ENCODE measurements around the gene P2RX7. TPM values are rescaled to one million over a fixed set of nuclear protein-coding genes. Genes with fewer than 3 reads are reported as not detected.
"Not testable (repeated sequence)": the region's sequence is repeated elsewhere in the genome, so short reads cannot be mapped to it uniquely, and the experiment has no call there.

The P2RX7 gene
- total RNA-seq, 1 donor from 2014 or later: 1.9 TPM

DNA sequence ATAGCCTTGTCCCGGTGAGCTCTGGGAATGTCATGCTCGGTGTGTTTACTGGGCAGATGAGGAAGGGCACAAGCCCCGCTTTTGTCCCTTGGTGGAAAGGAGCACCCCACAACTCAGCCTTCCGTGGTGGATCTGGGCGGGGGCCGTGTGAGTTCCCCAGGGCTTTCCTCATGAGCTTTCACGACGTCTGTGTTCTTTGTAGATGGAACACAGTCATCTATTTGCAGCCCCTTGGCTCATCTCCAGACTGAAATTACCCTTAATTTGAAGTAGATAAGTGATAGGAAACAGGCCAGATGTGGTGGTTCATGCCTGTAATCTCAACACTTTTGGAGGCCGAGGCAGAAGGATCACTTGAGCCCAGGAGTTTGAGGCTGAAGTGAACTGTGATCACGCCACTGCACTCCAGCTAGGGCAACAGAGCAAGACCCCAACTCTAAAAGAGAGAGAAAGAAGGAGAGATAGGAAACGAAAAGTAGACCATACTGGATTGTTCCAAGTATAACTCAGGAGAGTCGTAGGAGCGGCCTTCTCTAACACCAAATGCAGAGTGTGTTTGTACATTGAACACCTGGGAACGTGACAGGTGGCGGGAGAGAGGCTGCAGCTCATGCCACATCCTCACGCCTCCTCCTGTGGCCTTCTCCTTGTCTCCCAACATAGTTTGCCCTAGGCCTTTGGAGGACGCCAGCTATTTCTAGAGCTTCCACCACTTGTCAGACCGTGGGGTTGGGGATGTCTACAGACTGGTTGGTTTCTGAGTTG is 86.1 kb downstream of the P2RX7 start:
- ATAC-seq: no peak
- intact Hi-C loops (cut with micrococcal nuclease): no loop called here

DNA sequence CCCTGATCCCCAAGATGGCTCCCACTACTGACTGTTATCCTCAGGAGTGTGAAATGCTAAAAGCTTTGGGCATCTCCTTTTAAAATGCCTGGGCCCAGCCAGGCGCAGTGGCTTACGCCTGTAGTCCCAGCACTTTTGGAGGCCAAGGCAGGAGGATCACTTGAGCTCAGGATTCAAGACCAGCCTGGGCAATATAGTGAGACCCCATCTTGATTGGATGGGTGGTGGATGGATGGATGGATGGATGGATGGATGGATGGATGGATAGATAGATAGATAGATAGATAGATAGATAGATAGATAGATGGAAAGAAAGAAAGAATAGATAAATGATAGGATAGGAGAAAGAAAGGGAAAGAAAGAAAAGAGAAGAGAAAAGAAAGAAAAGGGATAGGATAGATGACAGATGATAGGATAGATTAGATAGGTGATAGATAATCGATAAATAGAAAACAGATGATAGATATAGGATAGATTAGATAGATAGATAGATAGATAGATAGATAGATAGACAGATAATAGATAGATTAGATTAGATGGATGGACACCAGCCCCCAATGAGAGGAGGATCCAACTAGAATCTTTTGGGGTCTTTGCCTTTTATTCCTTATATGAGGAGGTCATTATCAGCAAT is 86.8 kb downstream of the P2RX7 start:
- ATAC-seq: no peak
- intact Hi-C loops (cut with micrococcal nuclease): no loop called here
- no peak for DNase-seq

More for the DNA sequence above, 86.1 kb downstream of the P2RX7 start:
- no peak for DNase-seq

DNA sequence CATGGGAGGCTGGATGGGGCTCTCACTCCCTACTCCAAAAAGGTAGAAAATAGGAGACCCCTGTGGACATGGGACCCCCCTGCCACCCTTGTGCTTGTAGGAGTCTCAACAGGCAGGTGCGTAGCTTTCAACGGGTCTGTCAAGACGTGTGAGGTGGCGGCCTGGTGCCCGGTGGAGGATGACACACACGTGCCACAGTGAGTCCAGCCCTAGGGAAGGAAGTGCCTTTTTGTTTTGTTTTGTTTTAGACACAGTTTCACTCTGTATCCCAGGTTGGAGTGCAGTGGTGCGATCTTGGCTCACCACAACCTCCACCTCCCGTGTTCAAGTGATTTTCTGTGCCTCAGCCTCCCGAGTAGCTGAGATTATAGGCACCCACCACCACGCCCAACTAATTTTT is 90.2 kb downstream of the P2RX7 start:
- no peak for ATAC-seq
- intact Hi-C loops (cut with micrococcal nuclease): no loop called here
- no peak for DNase-seq

DNA sequence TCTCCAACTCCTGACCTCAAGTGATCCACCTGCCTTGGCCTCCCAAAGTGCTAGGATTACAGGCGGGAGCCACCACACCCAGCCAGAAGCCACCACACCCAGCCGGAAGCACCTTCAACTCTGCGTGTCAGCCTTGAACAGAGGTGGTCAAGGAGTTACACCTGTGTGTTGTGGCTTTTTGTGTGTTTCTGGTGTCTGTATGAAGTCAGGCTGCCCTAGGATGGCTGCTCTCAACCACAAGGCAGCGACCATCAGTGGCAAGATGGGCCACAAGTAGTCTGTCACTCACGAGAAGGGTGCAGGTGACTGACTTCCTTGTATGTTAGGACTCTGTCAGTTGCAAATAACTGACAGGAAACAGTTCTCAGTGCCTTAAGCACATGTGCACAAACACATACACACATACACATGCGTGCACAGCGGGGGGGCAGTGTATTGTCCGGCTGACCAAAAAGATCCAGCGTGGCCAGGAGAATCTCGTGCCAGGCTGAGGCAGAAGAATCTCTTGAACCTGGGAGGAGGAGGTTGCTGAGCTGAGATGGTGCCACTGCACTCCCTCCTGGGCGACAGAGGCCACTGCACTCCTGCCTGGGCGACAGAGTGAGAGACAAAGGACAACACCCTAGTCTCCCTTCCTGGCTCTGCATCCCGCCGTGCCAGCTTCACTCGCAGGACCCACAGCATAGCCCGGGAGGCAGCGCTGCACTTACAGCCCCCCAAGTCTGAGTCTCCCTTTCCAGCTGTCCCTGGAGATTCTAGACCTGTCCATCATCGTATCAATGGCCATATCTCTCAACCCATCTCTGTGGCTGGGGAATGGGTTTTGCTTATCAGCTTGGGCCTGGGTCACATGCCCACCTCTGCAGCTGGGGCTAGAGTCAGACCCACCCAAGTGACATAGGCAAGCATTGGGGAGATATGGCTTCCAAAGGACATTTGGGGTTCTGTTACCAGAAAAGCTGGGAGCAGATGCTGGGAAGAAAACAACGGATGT is 90.9 kb downstream of the P2RX7 start:
- DNase-seq (no peak), ATAC-seq (no peak)
- intact Hi-C loops (cut with micrococcal nuclease): no loop called here

DNA sequence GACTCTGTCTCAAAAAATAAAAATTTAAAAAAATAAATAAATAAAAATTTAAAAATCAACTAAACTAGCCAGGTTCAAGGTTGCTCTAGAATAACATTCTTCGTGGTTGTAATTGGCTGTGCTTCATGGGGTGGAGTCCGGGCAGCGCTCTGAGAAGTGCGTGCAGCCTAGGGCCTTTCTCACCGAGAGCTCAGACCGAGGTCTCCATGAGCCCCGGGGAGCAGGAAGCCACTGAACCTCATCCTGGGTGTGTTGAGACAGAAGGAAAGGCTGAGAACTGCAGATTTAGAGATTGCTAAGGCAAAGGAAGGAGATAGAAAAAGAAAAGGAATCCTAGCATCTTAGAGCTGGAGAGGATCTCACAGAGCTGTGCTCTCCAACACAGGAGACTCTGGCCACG is 91.9 kb downstream of the P2RX7 start:
- DNase-seq (no peak), ATAC-seq (no peak)
- intact Hi-C loops (cut with micrococcal nuclease): no loop called here

DNA sequence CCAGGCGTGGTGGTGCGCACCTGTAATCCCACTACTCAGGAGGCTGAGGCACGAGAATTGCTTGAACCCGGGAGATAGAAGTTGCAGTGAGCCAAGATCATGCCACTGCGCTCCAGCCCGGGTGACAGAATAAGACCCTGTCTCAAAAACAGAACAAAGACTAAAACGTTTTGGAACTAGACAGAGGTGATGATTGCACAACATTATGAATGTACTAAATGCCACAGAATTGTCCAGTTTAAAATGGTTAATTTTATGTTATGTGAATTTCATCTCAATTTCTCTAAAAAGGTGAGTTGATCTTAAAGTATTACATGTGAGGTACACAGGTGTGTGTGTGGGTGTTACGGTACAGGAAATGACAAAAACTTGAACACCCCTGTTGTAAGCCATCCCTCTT is 93.7 kb downstream of the P2RX7 start:
- intact Hi-C loops (cut with micrococcal nuclease): no loop called here
- ATAC-seq (no peak), DNase-seq (no peak)

DNA sequence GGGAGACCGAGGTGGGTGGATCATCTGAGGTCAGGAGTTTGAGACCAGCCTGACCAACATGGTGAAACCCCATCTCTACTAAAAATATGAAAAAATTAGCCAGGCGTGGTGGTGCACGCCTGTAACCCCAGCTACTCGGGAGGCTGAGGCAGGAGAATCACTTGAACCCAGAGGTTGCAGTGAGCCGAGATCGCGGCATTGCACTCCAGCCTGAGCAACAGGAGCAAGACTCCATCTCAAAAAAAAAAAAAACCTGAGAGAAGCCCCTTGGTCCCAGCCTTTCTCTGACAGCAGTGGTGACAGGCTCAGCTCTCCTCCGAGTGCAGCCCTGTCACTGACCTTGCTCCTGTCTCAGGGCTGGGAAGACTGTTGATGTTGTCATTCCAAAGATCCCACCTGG is 94.2 kb downstream of the P2RX7 start:
- DNase-seq; ATAC-seq; intact Hi-C loops (cut with micrococcal nuclease): not testable (repeated sequence)

DNA sequence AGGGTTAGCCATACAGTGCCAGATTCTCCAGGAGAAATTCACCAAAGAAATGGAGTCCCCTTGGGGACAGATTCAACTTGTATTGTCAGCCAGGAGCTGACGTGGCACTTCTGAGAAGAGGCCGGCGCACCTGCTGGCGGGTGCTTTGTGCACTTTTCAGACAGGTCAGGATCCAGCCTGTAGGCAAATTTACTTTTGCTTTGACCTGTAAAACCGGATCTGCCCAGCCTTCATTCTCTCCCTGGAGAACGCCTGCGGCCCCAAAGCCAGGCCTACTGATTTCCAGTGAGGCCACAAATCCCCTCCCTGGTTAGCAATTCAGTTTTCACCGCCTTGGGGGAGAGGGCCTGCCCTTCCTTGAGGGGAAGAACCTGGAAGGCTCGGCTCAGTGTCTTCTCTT is 94.6 kb downstream of the P2RX7 start:
- ATAC-seq (no peak), DNase-seq (no peak)
- intact Hi-C loops (cut with micrococcal nuclease): no loop called here

DNA sequence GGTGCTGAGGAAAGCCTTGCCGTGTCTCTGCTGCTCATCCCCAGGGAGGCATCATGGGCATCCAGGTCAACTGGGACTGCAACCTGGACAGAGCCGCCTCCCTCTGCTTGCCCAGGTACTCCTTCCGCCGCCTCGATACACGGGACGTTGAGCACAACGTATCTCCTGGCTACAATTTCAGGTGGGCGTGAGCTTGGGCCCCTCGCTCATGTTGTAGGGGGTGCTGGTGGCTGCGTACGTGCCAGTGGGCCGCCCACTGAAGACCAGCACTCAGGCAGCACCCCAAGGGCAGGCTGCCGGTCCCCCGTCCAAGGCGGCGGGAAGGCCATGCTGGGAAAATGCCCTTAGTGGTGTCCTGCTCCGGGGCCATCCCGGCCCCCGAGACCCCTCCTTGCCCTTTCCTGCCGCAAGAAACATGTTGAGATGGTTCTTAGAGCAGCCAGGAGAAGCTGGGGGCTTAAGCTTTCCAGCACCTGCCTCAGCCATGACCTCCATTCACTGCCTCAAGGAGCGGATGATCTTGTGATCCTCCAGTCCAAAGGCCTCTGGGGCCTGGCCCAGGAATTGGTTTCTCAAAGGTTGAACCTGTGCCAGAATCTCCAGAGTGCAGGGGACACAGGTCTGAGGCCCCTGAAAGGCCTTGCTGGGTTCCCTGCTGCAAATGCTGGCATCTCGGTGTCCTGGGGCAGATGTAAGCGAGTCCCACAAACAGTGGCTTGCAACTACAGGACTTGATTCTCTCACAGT is 96.4 kb downstream of the P2RX7 start:
- no peak for ATAC-seq
- intact Hi-C loops (cut with micrococcal nuclease): no loop called here
- no peak for DNase-seq

DNA sequence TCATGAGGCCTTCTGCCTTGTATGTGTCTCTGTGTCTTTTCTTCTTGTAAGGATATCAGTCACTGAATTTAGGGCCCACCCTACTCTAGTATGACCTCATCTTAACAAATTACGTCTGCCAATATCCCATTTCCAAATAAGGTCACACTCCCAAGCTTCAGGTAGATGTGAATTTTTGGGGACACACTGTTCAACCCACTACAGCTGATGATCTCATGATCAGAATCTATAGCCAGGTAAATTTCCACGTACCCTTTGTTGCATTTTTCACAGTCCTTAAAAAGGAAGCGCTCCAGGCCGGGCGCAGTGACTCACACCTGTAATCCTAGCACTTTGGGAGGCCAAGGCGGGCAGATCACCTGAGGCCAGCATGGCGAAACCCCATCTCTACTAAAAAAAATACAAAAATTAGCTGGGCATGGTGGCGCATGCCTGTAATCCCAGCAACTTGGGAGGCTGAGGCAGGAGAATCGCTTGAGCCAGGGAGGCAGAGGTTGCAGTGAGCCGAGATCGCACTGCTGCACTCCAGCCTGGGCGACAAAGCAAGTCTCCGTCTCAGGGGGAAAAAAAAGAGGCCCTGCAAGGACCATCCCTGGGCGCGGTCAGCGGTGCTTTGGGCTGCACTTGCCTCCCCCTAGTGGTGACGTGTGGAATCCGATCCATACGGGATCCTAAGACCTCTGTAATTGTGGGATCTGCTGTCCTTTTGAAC is 97.3 kb downstream of the P2RX7 start:
- intact Hi-C loops (cut with micrococcal nuclease): not testable (repeated sequence)
- DNase-seq (peak; percentile 81), ATAC-seq (peak; percentile 85)

DNA sequence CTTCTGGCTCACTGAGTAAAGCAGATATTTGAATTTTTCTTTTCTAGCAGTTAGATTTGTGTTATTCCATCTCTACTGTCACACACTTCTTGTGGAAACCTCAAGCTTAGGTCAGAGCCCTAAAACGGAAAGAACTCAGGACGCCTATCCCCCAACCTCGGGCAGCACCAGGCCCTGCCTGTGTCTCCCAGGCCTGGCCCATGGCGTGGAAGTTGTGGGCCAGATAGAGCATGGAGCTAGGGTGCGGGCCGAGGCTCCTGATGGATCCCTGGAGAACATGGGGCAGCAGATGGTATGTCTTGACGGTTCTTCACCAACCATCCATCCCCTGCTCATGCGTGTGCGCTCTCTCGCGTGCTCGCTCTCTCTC is 97.8 kb downstream of the P2RX7 start:
- intact Hi-C loops (cut with micrococcal nuclease): no loop called here
- ATAC-seq: no peak

DNA sequence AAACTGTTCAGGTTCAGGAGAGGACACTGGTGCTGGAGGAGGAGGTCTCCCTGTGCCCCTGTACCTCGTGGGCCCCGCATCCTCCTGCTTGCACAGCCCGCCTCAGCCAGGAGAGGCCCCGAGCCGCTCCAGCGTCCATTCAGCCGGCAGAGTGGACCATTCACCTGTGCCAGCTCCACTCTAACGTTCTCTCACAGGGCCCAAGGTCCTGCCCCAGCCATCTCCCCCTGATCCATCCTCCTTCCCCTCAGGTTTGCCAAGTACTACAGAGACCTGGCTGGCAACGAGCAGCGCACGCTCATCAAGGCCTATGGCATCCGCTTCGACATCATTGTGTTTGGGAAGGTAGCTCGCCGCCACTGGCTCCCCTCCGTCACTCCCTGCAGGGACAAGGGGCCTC is 99.5 kb downstream of the P2RX7 start:
- intact Hi-C loops (cut with micrococcal nuclease): no loop called here
- DNase-seq (no peak), ATAC-seq (no peak)

More for the DNA sequence above, 97.8 kb downstream of the P2RX7 start:
- no peak for DNase-seq

DNA sequence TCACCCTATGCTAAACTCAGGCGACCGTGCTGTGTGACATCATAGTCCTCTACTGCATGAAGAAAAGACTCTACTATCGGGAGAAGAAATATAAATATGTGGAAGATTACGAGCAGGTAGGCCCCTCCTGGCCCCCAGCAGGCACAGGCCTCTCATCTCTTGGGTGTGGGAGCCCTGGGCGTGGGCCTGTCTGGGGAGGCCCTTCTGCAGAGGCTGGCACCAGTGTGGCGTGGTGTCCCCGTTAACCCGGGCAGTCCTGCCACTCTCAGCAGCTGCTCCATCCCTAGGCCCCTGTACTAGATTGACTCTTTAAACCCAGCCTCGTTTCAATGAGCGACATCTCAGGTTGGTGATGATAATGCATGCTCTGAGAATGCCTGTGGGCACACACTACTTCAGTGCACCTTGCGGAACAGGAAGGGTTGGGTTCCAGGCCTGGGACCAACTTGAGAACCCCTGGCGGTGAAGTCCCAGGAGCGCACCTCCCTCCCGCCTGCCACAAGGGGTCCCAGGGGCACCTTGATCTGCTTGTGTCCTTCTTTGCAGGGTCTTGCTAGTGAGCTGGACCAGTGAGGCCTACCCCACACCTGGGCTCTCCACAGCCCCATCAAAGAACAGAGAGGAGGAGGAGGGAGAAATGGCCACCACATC is 100.4 kb downstream of the P2RX7 start:
- ATAC-seq: no peak
- no peak for DNase-seq
- intact Hi-C loops (cut with micrococcal nuclease): no loop called here

DNA sequence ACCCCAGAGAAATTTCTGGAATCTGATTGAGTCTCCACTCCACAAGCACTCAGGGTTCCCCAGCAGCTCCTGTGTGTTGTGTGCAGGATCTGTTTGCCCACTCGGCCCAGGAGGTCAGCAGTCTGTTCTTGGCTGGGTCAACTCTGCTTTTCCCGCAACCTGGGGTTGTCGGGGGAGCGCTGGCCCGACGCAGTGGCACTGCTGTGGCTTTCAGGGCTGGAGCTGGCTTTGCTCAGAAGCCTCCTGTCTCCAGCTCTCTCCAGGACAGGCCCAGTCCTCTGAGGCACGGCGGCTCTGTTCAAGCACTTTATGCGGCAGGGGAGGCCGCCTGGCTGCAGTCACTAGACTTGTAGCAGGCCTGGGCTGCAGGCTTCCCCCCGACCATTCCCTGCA is 100.9 kb downstream of the P2RX7 start:
- ATAC-seq: no peak
- no peak for DNase-seq
- intact Hi-C loops (cut with micrococcal nuclease): no loop called here

DNA sequence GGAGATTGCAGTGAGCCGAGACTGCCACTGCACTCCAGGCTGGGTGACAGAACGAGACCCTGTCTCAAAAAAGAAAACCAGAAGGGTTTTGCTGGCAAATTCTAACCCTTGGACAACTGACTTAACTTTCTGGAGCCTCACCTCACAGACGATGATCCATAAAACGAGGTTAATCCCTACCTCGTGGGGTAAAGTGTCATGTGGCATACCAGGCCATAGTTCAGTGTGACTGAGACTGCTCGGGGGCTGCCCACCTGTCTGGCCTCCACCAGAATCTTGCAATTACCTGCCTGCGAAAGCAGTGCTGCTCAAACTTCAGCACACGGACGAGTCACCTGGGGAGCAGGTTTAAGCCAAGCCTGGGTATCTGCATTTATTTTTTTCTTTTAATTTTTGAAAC is 104.1 kb downstream of the P2RX7 start:
- intact Hi-C loops (cut with micrococcal nuclease): no loop called here
- ATAC-seq (no peak), DNase-seq (no peak)

DNA sequence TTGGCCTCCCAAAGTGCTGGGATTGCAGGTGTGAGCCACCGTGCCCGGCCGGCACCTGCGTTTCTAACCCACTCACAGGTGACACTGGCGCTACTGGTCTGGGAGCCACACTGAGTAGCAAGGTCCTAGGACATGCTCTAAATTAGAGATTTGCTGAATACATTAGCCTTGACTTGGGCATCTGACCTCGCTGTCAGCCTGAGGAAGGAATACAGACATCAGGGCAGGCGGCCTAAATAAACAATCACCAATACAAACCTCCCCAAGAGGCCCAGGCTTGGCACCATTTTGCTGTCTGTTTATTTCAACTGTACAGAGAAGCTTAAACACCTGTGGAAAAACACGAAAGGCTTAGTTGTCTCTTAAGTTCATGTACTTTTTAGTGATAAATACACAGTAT is 104.7 kb downstream of the P2RX7 start:
- no peak for ATAC-seq
- intact Hi-C loops (cut with micrococcal nuclease): no loop called here
- DNase-seq: no peak

Data from left ventricle myocardium superior (tissue), 1 donor.